ENCODE results near the gene KAZN.

DNA sequence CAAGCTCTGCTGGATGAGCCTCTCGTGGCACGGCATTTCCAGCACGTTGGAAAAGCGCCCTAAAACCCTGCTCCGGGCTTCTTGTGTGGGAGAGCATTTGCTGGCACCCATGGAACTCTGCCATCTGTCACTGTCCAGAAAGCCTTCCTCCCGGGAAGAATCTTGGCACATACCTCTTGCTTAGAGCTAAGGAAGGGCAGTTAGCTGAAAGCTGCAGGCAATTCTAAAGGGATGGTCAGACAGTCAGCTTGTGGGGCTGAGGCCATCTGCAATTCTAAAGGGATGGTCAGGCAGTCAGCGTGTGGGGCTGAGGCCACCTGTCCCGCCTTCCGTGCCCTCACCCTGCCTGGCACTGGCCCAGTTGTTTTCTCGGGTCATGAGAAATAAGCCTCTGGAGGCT, 416.0 kb downstream of the KAZN start:
- TF ChIP-seq EZH2 (IDR thresholded peaks at IDR 0.05; ENCODE audit: insufficient read depth, low read length), result no peak
- TF ChIP-seq, protein P1, sequence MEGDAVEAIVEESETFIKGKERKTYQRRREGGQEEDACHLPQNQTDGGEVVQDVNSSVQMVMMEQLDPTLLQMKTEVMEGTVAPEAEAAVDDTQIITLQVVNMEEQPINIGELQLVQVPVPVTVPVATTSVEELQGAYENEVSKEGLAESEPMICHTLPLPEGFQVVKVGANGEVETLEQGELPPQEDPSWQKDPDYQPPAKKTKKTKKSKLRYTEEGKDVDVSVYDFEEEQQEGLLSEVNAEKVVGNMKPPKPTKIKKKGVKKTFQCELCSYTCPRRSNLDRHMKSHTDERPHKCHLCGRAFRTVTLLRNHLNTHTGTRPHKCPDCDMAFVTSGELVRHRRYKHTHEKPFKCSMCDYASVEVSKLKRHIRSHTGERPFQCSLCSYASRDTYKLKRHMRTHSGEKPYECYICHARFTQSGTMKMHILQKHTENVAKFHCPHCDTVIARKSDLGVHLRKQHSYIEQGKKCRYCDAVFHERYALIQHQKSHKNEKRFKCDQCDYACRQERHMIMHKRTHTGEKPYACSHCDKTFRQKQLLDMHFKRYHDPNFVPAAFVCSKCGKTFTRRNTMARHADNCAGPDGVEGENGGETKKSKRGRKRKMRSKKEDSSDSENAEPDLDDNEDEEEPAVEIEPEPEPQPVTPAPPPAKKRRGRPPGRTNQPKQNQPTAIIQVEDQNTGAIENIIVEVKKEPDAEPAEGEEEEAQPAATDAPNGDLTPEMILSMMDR (IDR thresholded peaks at IDR 0.05; ENCODE audit: insufficient read depth, low read depth, low read length), result no peak
